HEK293 (cell line): ENCODE results near the gene SRSF2.
A peak's percentile ranks its signal among the peaks of the same experiment; 100 is the strongest.

Experiments used
- GLIS2 ChIP-seq: fragments of 450-650 bp; formaldehyde crosslinking; IDR thresholded peaks from 2 replicates; pipeline ENCODE4 v1.5.1; 2016; ENCODE audit warnings: missing biosample characterization, missing genetic modification characterization
- KLF16 ChIP-seq: fragments of 450-650 bp; formaldehyde crosslinking; IDR thresholded peaks from 2 replicates; pipeline ENCODE4 v1.5.1; 2017; ENCODE audit warnings: missing biosample characterization, missing genetic modification characterization
- KLF7 ChIP-seq: fragments of 450-650 bp; formaldehyde crosslinking; IDR thresholded peaks from 2 replicates; pipeline ENCODE4 v1.5.1; 2016; ENCODE audit warnings: missing biosample characterization, missing genetic modification characterization, borderline replicate concordance
- PRDM10 ChIP-seq: fragments of 450-650 bp; formaldehyde crosslinking; IDR thresholded peaks from 2 replicates; pipeline ENCODE4 v1.5.1; 2016; ENCODE audit warnings: missing biosample characterization, missing genetic modification characterization
- SCRT1 ChIP-seq: fragments of 450-650 bp; formaldehyde crosslinking; IDR thresholded peaks from 2 replicates; pipeline ENCODE4 v1.5.1; 2016; ENCODE audit warnings: missing biosample characterization, missing genetic modification characterization, borderline replicate concordance
- TCF7L2 ChIP-seq: IDR thresholded peaks from 2 replicates; pipeline ENCODE4 v1.6.1; 2011; ENCODE audit warnings: low read depth, mild to moderate bottlenecking, inconsistent platforms, low read length, moderate library complexity, borderline replicate concordance
- TSHZ1 ChIP-seq: fragments of 450-650 bp; formaldehyde crosslinking; IDR thresholded peaks from 2 replicates; pipeline ENCODE4 v1.5.1; 2016; ENCODE audit warnings: missing biosample characterization, missing genetic modification characterization, borderline replicate concordance
- ZBTB17 ChIP-seq: fragments of 450-650 bp; formaldehyde crosslinking; IDR thresholded peaks from 2 replicates; pipeline ENCODE4 v1.5.1; 2016; ENCODE audit warnings: missing biosample characterization, missing genetic modification characterization
- ZFHX2 ChIP-seq: fragments of 450-650 bp; formaldehyde crosslinking; conservative IDR thresholded peaks from 2 replicates; pipeline ENCODE4 v1.5.1; 2016; ENCODE audit warnings: missing biosample characterization, missing genetic modification characterization
- ZNF274 ChIP-seq, 2 experiments: fragments of 200-500 bp in 1 of 2; fragments of 450-650 bp in 1 of 2; sonication (Bioruptor generic) in 1 of 2; formaldehyde crosslinking in 1 of 2; IDR thresholded peaks; 2 replicates each; pipeline versions ENCODE4 v1.5.1 to v1.6.1; 2014 to 2016; ENCODE audit warnings: borderline replicate concordance in 1 of 2, inconsistent platforms in 1 of 2, low read length in 1 of 2, missing biosample characterization in 1 of 2, missing genetic modification characterization in 1 of 2
- ZNF335 ChIP-seq: fragments of 450-650 bp; formaldehyde crosslinking; conservative IDR thresholded peaks from 2 replicates; pipeline ENCODE4 v1.5.1; 2016; ENCODE audit warnings: missing biosample characterization, missing genetic modification characterization
- ZNF529 ChIP-seq: fragments of 450-650 bp; formaldehyde crosslinking; IDR thresholded peaks from 2 replicates; pipeline ENCODE4 v1.5.1; 2017; ENCODE audit warnings: missing genetic modification characterization, missing biosample characterization; ENCODE audit not compliant: insufficient replicate concordance
- ZNF658 ChIP-seq: fragments of 450-650 bp; formaldehyde crosslinking; IDR thresholded peaks from 2 replicates; pipeline ENCODE4; 2016; ENCODE audit warnings: missing biosample characterization, missing genetic modification characterization
- TF ChIP-seq, protein P1 (sequence below): fragments of 450-650 bp; formaldehyde crosslinking; IDR thresholded peaks from 2 replicates; pipeline ENCODE4 v1.5.1; 2017; ENCODE audit warnings: missing biosample characterization, missing genetic modification characterization
- TF ChIP-seq, protein P2 (sequence below): fragments of 450-650 bp; formaldehyde crosslinking; conservative IDR thresholded peaks from 2 replicates; pipeline ENCODE4 v1.5.1; 2016; ENCODE audit warnings: low read depth, missing biosample characterization, missing genetic modification characterization
- TF ChIP-seq, protein P3 (sequence below): fragments of 450-650 bp; formaldehyde crosslinking; IDR thresholded peaks from 2 replicates; pipeline ENCODE4 v1.5.1; 2016; ENCODE audit warnings: missing biosample characterization, missing genetic modification characterization
- TF ChIP-seq, protein P4 (sequence below): fragments of 450-650 bp; formaldehyde crosslinking; IDR thresholded peaks from 2 replicates; pipeline ENCODE4 v1.5.1; 2016; ENCODE audit warnings: missing biosample characterization, missing genetic modification characterization

SRSF2 gene

GRCh38 chr17:76726231-76726775 is 10.8 kb downstream of the SRSF2 start, which contains the start of gene JMJD6 (continued):
- TF ChIP-seq ZNF529 (tag by site-specific recombination) (no peak), KLF7 (peak; percentile 58; the same call in 1 of the 2 replicates), TSHZ1 (0 out of 2 replicates have a peak, but pooled peaks have one; percentile 20), TCF7L2 (0 out of 2 replicates have a peak, but pooled peaks have one; percentile 30), ZNF274 (IDR thresholded peaks at IDR 0.05; ENCODE audit: low read length) (no peak), ZNF274 (tag by site-specific recombination; IDR thresholded peaks at IDR 0.05; ENCODE audit: borderline replicate concordance) (no peak), ZBTB17 (peak; percentile 45; the same call in 1 of the 2 replicates), KLF16 (tag by site-specific recombination) (peak; percentile 52; the same call in 1 of the 2 replicates), PRDM10 (peak; percentile 77), GLIS2 (tag by site-specific recombination) (peak; percentile 33; the same call in 1 of the 2 replicates), ZFHX2 (tag by site-specific recombination) (peak; percentile 63), SCRT1 (tag by site-specific recombination) (no peak), ZNF658 (no peak), ZNF335 (peak; percentile 91)
- TF ChIP-seq, protein P1, sequence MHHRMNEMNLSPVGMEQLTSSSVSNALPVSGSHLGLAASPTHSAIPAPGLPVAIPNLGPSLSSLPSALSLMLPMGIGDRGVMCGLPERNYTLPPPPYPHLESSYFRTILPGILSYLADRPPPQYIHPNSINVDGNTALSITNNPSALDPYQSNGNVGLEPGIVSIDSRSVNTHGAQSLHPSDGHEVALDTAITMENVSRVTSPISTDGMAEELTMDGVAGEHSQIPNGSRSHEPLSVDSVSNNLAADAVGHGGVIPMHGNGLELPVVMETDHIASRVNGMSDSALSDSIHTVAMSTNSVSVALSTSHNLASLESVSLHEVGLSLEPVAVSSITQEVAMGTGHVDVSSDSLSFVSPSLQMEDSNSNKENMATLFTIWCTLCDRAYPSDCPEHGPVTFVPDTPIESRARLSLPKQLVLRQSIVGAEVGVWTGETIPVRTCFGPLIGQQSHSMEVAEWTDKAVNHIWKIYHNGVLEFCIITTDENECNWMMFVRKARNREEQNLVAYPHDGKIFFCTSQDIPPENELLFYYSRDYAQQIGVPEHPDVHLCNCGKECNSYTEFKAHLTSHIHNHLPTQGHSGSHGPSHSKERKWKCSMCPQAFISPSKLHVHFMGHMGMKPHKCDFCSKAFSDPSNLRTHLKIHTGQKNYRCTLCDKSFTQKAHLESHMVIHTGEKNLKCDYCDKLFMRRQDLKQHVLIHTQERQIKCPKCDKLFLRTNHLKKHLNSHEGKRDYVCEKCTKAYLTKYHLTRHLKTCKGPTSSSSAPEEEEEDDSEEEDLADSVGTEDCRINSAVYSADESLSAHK (tag by site-specific recombination), result no peak
- TF ChIP-seq, protein P2, sequence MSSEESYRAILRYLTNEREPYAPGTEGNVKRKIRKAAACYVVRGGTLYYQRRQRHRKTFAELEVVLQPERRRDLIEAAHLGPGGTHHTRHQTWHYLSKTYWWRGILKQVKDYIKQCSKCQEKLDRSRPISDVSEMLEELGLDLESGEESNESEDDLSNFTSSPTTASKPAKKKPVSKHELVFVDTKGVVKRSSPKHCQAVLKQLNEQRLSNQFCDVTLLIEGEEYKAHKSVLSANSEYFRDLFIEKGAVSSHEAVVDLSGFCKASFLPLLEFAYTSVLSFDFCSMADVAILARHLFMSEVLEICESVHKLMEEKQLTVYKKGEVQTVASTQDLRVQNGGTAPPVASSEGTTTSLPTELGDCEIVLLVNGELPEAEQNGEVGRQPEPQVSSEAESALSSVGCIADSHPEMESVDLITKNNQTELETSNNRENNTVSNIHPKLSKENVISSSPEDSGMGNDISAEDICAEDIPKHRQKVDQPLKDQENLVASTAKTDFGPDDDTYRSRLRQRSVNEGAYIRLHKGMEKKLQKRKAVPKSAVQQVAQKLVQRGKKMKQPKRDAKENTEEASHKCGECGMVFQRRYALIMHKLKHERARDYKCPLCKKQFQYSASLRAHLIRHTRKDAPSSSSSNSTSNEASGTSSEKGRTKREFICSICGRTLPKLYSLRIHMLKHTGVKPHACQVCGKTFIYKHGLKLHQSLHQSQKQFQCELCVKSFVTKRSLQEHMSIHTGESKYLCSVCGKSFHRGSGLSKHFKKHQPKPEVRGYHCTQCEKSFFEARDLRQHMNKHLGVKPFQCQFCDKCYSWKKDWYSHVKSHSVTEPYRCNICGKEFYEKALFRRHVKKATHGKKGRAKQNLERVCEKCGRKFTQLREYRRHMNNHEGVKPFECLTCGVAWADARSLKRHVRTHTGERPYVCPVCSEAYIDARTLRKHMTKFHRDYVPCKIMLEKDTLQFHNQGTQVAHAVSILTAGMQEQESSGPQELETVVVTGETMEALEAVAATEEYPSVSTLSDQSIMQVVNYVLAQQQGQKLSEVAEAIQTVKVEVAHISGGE (tag by site-specific recombination), result peak; percentile 25; the same call in 1 of the 2 replicates
- TF ChIP-seq, protein P3, sequence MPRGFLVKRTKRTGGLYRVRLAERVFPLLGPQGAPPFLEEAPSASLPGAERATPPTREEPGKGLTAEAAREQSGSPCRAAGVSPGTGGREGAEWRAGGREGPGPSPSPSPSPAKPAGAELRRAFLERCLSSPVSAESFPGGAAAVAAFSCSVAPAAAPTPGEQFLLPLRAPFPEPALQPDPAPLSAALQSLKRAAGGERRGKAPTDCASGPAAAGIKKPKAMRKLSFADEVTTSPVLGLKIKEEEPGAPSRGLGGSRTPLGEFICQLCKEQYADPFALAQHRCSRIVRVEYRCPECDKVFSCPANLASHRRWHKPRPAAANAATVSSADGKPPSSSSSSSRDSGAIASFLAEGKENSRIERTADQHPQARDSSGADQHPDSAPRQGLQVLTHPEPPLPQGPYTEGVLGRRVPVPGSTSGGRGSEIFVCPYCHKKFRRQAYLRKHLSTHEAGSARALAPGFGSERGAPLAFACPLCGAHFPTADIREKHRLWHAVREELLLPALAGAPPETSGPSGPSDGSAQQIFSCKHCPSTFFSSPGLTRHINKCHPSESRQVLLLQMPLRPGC (tag by site-specific recombination), result peak; percentile 7; the same call in 1 of the 2 replicates
- TF ChIP-seq, protein P4, sequence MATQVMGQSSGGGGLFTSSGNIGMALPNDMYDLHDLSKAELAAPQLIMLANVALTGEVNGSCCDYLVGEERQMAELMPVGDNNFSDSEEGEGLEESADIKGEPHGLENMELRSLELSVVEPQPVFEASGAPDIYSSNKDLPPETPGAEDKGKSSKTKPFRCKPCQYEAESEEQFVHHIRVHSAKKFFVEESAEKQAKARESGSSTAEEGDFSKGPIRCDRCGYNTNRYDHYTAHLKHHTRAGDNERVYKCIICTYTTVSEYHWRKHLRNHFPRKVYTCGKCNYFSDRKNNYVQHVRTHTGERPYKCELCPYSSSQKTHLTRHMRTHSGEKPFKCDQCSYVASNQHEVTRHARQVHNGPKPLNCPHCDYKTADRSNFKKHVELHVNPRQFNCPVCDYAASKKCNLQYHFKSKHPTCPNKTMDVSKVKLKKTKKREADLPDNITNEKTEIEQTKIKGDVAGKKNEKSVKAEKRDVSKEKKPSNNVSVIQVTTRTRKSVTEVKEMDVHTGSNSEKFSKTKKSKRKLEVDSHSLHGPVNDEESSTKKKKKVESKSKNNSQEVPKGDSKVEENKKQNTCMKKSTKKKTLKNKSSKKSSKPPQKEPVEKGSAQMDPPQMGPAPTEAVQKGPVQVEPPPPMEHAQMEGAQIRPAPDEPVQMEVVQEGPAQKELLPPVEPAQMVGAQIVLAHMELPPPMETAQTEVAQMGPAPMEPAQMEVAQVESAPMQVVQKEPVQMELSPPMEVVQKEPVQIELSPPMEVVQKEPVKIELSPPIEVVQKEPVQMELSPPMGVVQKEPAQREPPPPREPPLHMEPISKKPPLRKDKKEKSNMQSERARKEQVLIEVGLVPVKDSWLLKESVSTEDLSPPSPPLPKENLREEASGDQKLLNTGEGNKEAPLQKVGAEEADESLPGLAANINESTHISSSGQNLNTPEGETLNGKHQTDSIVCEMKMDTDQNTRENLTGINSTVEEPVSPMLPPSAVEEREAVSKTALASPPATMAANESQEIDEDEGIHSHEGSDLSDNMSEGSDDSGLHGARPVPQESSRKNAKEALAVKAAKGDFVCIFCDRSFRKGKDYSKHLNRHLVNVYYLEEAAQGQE (tag by site-specific recombination), result peak; percentile 16; the same call in 1 of the 2 replicates
